Stimulated activated CD8-positive, alpha-beta memory T cell treated with anti-CD3 and anti-CD28 coated beads, Interleukin-15, amount 100 ng/mL, for 1 hour (primary cell): ENCODE results near the gene ADGRG6.

ENCODE experiments used
- DNase-seq: peaks from one replicate; pipeline ENCODE4 v3.0.0-alpha.2; 2020; ENCODE audit warnings: low read depth

Gene ADGRG6

DNA sequence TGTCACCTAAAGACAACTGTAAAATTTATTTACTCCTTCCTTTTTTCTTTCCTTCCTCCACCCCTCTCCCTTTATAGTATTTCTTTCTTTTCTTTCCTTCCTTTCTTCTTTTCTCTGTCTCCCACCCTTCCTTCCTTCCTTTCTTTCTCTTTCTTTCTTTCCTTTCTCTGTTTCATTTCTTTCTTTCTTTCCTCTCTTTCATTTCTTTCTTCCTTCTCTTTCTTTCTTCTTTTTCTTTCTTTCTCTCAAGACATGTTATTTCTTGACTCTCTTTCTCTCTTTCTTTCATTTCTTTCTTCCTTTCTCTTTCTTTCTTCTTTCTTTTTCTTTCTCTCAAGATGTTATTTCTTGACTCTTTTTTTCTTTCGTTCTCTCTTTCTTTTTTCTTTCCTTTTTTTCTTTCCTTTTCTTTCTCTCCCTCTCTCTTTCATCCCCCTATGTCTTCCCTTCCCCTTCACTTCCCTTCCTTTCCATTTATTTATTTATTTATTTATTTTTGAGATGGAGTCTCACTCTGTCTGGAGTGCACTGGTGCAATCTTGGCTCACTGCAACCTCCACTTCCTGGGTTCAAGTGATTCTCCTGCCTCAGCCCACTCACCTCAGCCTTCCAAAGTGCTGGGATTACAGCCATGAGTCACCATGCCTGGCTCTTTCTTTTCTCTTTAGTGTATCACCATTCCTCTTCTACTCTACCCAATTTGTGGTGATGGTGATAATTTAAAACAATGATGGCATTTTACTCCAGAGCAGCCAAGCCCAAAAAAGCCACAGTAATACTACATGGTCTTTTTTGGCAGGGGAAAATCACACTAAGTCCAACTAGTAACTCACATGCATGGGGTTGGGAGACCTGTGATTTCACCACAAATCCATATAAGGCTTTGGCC is 188.2 kb downstream of the ADGRG6 start:
- no peak for DNase-seq
